Lower lobe of right lung (tissue), 2 donors: Measurements from ENCODE around the gene KCNQ1. TPM values are rescaled to one million over a fixed set of nuclear protein-coding genes. Genes with fewer than 3 reads are reported as not detected.

ENCODE experiments used
- ATAC-seq, 2 donors: fragments of 200-7000 bp; cut with Tn5 transposase; one replicate each; pipeline ENCODE4 v1.9.1; 2020 to 2022; ENCODE audit warnings: mild to moderate bottlenecking in 2 of 2, moderate library complexity in 2 of 2
- DNase-seq: peaks from one replicate; pipeline ENCODE4 v3.0.0-alpha.2; 2020
- H3K27ac ChIP-seq: fragments of 200-600 bp; one replicate; pipeline ENCODE4 v1.8.0; 2022
- H3K27me3 ChIP-seq: fragments of 200-600 bp; one replicate; pipeline ENCODE4 v1.8.0; 2022; ENCODE audit warnings: low read depth
- H3K36me3 ChIP-seq: fragments of 200-600 bp; one replicate; pipeline ENCODE4 v1.8.0; 2022; ENCODE audit warnings: mild to moderate bottlenecking
- H3K4me1 ChIP-seq: fragments of 200-600 bp; one replicate; pipeline ENCODE4 v1.8.0; 2022
- H3K4me3 ChIP-seq: fragments of 200-600 bp; one replicate; pipeline ENCODE4 v1.8.0; 2022; ENCODE audit warnings: mild to moderate bottlenecking
- H3K9me3 ChIP-seq: fragments of 200-600 bp; one replicate; pipeline ENCODE4 v1.8.0; 2022
- CTCF ChIP-seq: fragments of 200-600 bp; IDR thresholded peaks from one replicate; pipeline ENCODE4 v1.8.0; 2022; ENCODE audit warnings: antibody characterized with exemption, mild to moderate bottlenecking
- intact Hi-C: fragments of 100-400 bp; cut with DNase I; formaldehyde crosslinking; loops from one replicate; pipeline ENCODE4 v1.11.0; 2022
- total RNA-seq: library from RNA; stranded (reverse); fragmentation: NEBNext Ultra II Directional; extraction: Animal tissue kit (Norgen Biotek cat#: 25700); gene quantifications from one replicate; pipeline ENCODE4 v1.2.1, GENCODE V29; 2021
- donor health status: DM: no; HTN: yes; CAD: no; lungs with severe emphysema.

The KCNQ1 gene
- total RNA-seq, 1 donor from 2014 or later: 51.0 TPM

DNA sequence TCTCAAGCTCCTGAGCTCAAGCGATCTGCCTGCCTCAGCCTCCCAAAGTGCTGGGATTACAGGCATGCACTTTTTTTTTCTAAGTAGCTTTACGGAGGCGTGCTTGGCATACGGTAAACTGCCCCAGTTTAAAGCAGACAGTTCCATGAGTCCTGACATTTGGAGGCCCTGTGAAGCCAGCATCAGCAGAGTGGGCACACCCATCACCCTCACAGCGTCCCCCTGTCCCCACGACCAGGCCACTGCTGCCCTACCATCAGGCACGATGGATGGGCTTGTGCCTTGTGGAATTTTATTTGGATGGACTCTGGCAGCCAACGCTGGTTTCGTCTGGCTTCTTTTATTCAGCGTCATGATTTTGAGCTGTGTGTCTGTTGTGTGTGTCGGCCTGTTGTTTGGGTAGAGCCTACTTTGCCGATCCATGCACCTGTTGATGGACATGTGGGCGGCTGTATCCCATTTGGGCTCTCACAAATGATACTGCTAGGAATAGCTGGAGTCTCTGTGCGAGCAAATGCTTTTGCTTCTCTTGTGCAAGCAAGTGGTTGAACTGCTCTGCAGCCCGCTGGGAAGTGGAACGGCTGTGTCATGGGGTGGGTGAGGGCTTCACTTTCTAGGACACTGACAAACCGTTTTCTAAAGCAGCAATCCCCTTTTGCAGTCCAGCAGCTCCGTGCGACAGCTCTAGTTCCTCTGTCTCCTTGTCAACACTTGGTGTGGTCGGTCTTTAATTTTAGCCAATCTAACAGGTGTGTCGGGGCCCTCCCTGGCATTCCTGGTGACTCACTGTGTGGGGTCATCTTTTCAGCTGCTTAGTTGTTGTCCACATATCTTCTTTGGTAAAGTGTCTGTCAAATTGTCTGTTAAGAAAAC, 23.8 kb downstream of the KCNQ1 start:
- Histone ChIP-seq H3K4me1 (peaks cover 11% of the 10 kb centered on the region), H3K36me3 (no peaks in the 10 kb centered on the region), H3K9me3 (no peaks in the 10 kb centered on the region), H3K27ac (no peak overlapping the region), H3K27me3 (no peaks in the 10 kb centered on the region), H3K4me3 (no peak overlapping the region)
- no peak for TF ChIP-seq CTCF
- DNase-seq (no peak), ATAC-seq (no peak)
- intact Hi-C loops: no loop called here

GRCh38 chr11:2470495-2470894, 25.7 kb downstream of the KCNQ1 start:
- Histone ChIP-seq H3K27ac (no peak overlapping the region), H3K4me3 (no peak overlapping the region), H3K9me3 (no peaks in the 10 kb centered on the region), H3K4me1 (peaks cover 7% of the 10 kb centered on the region), H3K27me3 (no peaks in the 10 kb centered on the region), H3K36me3 (no peaks in the 10 kb centered on the region)
- intact Hi-C loops: no loop called here
- TF ChIP-seq CTCF: no peak
- DNase-seq (no peak), ATAC-seq (no peak)

DNA sequence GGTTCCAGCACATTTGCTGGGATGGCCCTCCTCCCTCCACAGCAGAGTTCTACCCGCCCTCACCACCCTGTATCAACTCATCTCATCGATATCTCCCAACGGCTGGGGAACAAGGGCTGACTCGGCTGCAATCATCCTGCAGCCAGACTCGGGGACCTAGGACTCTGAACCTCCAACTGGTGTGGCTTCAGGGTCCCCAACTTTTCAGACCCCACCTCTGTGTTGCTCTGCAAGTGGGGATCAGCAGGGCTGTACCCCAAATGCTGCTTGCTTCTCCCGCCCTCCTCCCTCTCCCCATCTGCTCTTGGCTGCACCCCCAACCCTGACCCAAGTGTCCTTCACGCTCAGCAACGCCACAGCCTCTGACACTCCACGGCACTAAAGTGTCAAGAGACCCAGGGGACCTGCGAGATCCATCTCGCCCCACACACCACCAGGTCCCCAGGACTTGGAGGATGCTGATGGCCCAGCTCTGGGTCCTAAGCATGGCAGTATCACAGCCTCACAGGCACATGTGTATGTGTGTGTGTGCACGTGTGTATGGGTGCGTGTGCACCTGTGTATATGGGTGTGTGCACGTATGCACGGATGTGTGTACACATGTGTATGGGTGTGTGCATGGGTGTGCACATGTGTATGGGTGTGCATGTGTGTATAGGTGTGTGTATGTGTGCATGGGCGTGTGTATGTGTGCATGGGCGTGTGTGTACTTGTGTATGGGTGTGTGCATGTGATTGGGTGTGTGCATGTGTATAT, 26.4 kb downstream of the KCNQ1 start:
- no peak for TF ChIP-seq CTCF
- Histone ChIP-seq H3K4me3 (no peak overlapping the region), H3K9me3 (no peaks in the 10 kb centered on the region), H3K4me1 (peaks cover 7% of the 10 kb centered on the region), H3K36me3 (no peaks in the 10 kb centered on the region), H3K27ac (no peak overlapping the region), H3K27me3 (no peaks in the 10 kb centered on the region)
- ATAC-seq (no peak), DNase-seq (no peak)
- intact Hi-C loops: no loop called here

GRCh38 chr11:2471804-2472096, 26.9 kb downstream of the KCNQ1 start:
- H3K36me3 ChIP-seq: no peaks in the 10 kb centered on the region
- intact Hi-C loops: no loop called here
- H3K4me1 ChIP-seq: peaks cover 4% of the 10 kb centered on the region
- H3K9me3 ChIP-seq: no peaks in the 10 kb centered on the region
- DNase-seq: no peak
- ATAC-seq: no peak
- no peak for TF ChIP-seq CTCF
- H3K27me3 ChIP-seq: no peaks in the 10 kb centered on the region
- H3K4me3 ChIP-seq: no peak overlapping the region
- no peak overlapping the region for H3K27ac ChIP-seq

GRCh38 chr11:2472428-2473186, 27.8 kb downstream of the KCNQ1 start:
- TF ChIP-seq CTCF: no peak
- DNase-seq: no peak
- Histone ChIP-seq H3K4me3 (no peak overlapping the region), H3K27me3 (no peaks in the 10 kb centered on the region), H3K9me3 (no peaks in the 10 kb centered on the region), H3K4me1 (no peaks in the 10 kb centered on the region), H3K27ac (no peak overlapping the region), H3K36me3 (no peaks in the 10 kb centered on the region)
- ATAC-seq: no peak
- intact Hi-C loops: no loop called here
